ENCODE results near the gene HECTD3. TPM values are rescaled to one million over a fixed set of nuclear protein-coding genes. Genes with fewer than 3 reads are reported as not detected.
A peak's percentile ranks its signal among the peaks of the same experiment; 100 is the strongest.

Gene HECTD3
- polyA plus RNA-seq: 9.6 and 9.7 TPM in 2 replicates
- polyA minus RNA-seq: 8.3 and 9.3 TPM in 2 replicates

DNA sequence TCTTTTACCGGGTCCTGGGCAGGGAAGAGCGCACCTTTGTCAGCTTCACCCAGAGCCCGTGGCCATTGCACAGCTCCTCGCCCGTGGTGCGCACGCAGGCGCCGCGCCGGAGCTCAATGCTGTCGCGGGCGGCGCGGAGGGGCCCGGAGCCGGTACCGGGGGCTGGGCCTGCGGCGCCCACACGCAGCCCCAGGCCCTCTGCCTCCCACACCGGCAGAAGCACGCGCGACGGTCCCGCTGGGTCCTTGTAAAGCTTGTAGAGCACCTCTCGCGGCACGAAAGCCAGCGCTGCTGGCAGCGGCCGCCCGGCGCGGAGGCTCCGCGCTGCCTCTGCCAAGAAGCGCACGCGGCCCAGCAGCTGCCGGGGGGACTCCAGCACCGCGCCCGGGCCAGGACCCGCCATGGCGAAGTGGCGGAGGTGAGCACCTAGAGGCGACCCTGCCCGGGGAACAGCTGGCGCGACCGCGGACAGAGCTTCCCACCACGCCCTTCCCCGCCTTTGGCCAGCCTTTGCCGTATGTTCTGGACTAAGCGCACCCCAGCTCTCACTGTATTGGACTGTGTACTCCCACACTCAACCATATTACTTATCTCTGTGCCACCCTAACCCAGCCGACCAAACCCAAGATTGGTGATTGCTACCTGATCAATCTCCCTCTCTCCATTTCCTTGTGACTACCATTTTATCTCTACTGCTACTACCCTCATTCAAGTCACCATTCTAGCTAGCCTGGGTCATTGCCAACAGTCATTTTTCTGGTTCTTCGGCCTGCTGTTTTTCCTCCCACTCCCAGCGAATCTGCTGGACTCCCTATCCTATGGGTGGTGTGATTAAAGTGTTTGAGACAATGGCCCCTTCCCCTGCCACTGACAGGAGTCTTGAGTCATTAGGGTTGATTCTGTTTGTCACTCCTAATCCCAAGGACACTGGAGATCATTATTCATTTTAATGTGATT lies at the start of gene HECTD3:
HECTD3 (minus strand) TSS at position 470 of the 957 bp plus-strand sequence; CDS start at position 403, 67 bp downstream.
- H3K79me2 ChIP-seq (replicated peaks; ENCODE audit: insufficient read depth, low read length): peaks cover 8% of the 10 kb centered on the region
- H3F3A ChIP-seq (ENCODE audit: insufficient read depth, low read length, poor library complexity, severe bottlenecking): no peaks in the 10 kb centered on the region
- H3K36me3 ChIP-seq (ENCODE audit: insufficient read depth, low read length): no peaks in the 10 kb centered on the region
- H2AFZ ChIP-seq (ENCODE audit: low read depth, low read length): peak within 1 kb of the TSS; percentile 77
- no peaks in the 10 kb centered on the region for H4K20me1 ChIP-seq (ENCODE audit: insufficient read depth)
- H3K4me2 ChIP-seq (ENCODE audit: low read length): peak within 1 kb of the TSS; percentile 99
- H3K27me3 ChIP-seq (ENCODE audit: insufficient read depth, low read depth, low read length): no peaks in the 10 kb centered on the region
- peak within 1 kb of the TSS; percentile 60 for H3K27ac ChIP-seq (ENCODE audit: low read length)
- H3K4me3 ChIP-seq (ENCODE audit: low read length): peak within 1 kb of the TSS; percentile 98
- H3K9ac ChIP-seq (ENCODE audit: low read length): peak within 1 kb of the TSS; percentile 75
- H3K9me3 ChIP-seq (ENCODE audit: low read length): no peaks in the 10 kb centered on the region
- no peaks in the 10 kb centered on the region for H3K9me2 ChIP-seq (ENCODE audit: insufficient read depth, low read length)
- TF ChIP-seq MXI1 (conservative IDR thresholded peaks at IDR 0.05; ENCODE audit: poor library complexity, severe bottlenecking) (peak; percentile 93), EP300 (conservative IDR thresholded peaks at IDR 0.05; ENCODE audit: poor library complexity, severe bottlenecking) (no peak), RAD21 (conservative IDR thresholded peaks at IDR 0.05) (peak; percentile 50), POLR2AphosphoS5 (IDR thresholded peaks at IDR 0.05) (peak; percentile 63), SMC3 (conservative IDR thresholded peaks at IDR 0.05; ENCODE audit: poor library complexity) (peak; percentile 35)

- Histone ChIP-seq H3K9me2 (ENCODE audit: insufficient read depth, low read length) (no peaks in the 10 kb centered on the region), H2AFZ (ENCODE audit: low read depth, low read length) (no peak overlapping the region), H3K27ac (ENCODE audit: low read length) (no peak overlapping the region), H3K36me3 (ENCODE audit: insufficient read depth, low read length) (no peaks in the 10 kb centered on the region), H3F3A (ENCODE audit: insufficient read depth, low read length, poor library complexity, severe bottlenecking) (no peaks in the 10 kb centered on the region), H3K4me3 (ENCODE audit: low read length) (no peak overlapping the region), H3K9me3 (ENCODE audit: low read length) (no peaks in the 10 kb centered on the region), H4K20me1 (ENCODE audit: insufficient read depth) (no peaks in the 10 kb centered on the region), H3K79me2 (replicated peaks; ENCODE audit: insufficient read depth, low read length) (no peaks in the 10 kb centered on the region), H3K4me2 (ENCODE audit: low read length) (no peak overlapping the region), H3K27me3 (ENCODE audit: insufficient read depth, low read depth, low read length) (no peaks in the 10 kb centered on the region), H3K9ac (ENCODE audit: low read length) (no peak overlapping the region)
- no peak for TF ChIP-seq TAF1 (IDR thresholded peaks at IDR 0.05; ENCODE audit: low read depth)
- TF ChIP-seq, protein P1, sequence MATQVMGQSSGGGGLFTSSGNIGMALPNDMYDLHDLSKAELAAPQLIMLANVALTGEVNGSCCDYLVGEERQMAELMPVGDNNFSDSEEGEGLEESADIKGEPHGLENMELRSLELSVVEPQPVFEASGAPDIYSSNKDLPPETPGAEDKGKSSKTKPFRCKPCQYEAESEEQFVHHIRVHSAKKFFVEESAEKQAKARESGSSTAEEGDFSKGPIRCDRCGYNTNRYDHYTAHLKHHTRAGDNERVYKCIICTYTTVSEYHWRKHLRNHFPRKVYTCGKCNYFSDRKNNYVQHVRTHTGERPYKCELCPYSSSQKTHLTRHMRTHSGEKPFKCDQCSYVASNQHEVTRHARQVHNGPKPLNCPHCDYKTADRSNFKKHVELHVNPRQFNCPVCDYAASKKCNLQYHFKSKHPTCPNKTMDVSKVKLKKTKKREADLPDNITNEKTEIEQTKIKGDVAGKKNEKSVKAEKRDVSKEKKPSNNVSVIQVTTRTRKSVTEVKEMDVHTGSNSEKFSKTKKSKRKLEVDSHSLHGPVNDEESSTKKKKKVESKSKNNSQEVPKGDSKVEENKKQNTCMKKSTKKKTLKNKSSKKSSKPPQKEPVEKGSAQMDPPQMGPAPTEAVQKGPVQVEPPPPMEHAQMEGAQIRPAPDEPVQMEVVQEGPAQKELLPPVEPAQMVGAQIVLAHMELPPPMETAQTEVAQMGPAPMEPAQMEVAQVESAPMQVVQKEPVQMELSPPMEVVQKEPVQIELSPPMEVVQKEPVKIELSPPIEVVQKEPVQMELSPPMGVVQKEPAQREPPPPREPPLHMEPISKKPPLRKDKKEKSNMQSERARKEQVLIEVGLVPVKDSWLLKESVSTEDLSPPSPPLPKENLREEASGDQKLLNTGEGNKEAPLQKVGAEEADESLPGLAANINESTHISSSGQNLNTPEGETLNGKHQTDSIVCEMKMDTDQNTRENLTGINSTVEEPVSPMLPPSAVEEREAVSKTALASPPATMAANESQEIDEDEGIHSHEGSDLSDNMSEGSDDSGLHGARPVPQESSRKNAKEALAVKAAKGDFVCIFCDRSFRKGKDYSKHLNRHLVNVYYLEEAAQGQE (IDR thresholded peaks at IDR 0.05; ENCODE audit: borderline replicate concordance): no peak
Observed at GRCh38 chr1:45059829-45060228, 48.7 kb upstream of the HECTD3 start.

DNA sequence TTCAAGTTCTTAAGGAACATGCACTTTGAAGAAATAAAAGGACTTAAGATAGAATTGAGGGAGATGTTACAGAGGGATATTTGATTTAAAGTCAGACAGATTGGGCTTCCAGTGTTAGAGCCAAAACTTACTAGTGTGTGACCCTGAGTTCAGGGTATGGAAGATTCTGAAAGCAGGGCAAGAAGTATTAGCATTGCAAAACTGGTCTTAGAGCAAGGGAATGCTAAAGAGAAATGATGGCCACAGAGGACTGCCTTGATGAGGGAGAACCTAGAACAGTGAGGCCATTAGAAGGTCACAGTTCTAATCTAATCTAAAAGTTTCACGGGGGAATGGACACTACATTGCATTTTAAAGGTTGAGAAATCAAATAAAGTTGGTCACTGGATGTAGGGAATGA lies 46.4 kb upstream of the HECTD3 start:
- no peaks in the 10 kb centered on the region for H3K27me3 ChIP-seq (ENCODE audit: insufficient read depth, low read depth, low read length)
- H3K4me3 ChIP-seq (ENCODE audit: low read length): no peak overlapping the region
- no peaks in the 10 kb centered on the region for H3K9me2 ChIP-seq (ENCODE audit: insufficient read depth, low read length)
- no peak overlapping the region for H3K27ac ChIP-seq (ENCODE audit: low read length)
- TF ChIP-seq CTCF (IDR thresholded peaks at IDR 0.05; ENCODE audit: poor library complexity, severe bottlenecking) (no peak), MXI1 (conservative IDR thresholded peaks at IDR 0.05; ENCODE audit: poor library complexity, severe bottlenecking) (no peak), EP300 (conservative IDR thresholded peaks at IDR 0.05; ENCODE audit: poor library complexity, severe bottlenecking) (no peak), EZH2 (IDR thresholded peaks at IDR 0.05; ENCODE audit: borderline replicate concordance, insufficient read depth, low read length, poor library complexity, severe bottlenecking) (no peak), RAD21 (conservative IDR thresholded peaks at IDR 0.05) (no peak), SMC3 (conservative IDR thresholded peaks at IDR 0.05; ENCODE audit: poor library complexity) (no peak)
- TF ChIP-seq, protein P1 (IDR thresholded peaks at IDR 0.05; ENCODE audit: borderline replicate concordance): no peak
- H3F3A ChIP-seq (ENCODE audit: insufficient read depth, low read length, poor library complexity, severe bottlenecking): no peaks in the 10 kb centered on the region
- H4K20me1 ChIP-seq (ENCODE audit: insufficient read depth): no peaks in the 10 kb centered on the region
- H2AFZ ChIP-seq (ENCODE audit: low read depth, low read length): no peak overlapping the region
- no peaks in the 10 kb centered on the region for H3K36me3 ChIP-seq (ENCODE audit: insufficient read depth, low read length)
- H3K4me2 ChIP-seq (ENCODE audit: low read length): no peak overlapping the region
- H3K9me3 ChIP-seq (ENCODE audit: low read length): no peaks in the 10 kb centered on the region
- H3K9ac ChIP-seq (ENCODE audit: low read length): no peak overlapping the region
- H3K79me2 ChIP-seq (replicated peaks; ENCODE audit: insufficient read depth, low read length): no peaks in the 10 kb centered on the region
